Keratinocyte (primary cell): ENCODE data around the gene FADS3. TPM values are rescaled to one million over a fixed set of nuclear protein-coding genes. Genes with fewer than 3 reads are reported as not detected.

Source experiments
- DNase-seq: peaks from one replicate; pipeline ENCODE4 v3.0.0-alpha.2; 2011; ENCODE audit warnings: low read depth, missing footprints, low spot score
- FAIRE-seq: peaks from 2 replicates; lab custom pipeline; 2011; peaks lifted over from hg19 to GRCh38; lab: Jason Lieb, UNC
- H2AFZ ChIP-seq: 2 replicates; pipeline ENCODE4 v1.6.0; 2012; ENCODE audit warnings: low read length, control low read depth, inconsistent platforms; ENCODE audit not compliant: control insufficient read depth
- H3K27ac ChIP-seq: 2 replicates; pipeline ENCODE4 v1.5.1; 2011; ENCODE audit warnings: low read length; ENCODE audit not compliant: control insufficient read depth, insufficient read depth
- H3K27me3 ChIP-seq: 3 replicates; pipeline ENCODE4 v1.6.0; 2011; ENCODE audit warnings: low read length; ENCODE audit not compliant: control insufficient read depth, insufficient read depth; ENCODE audit errors: extremely low read depth
- H3K36me3 ChIP-seq, 2 experiments: 2 replicates in 1 of 2; 3 replicates in 1 of 2; pipeline ENCODE4 v1.5.1; 2011; ENCODE audit warnings: low read length in 2 of 2, mild to moderate bottlenecking in 1 of 2; ENCODE audit not compliant: control insufficient read depth in 2 of 2, insufficient read depth in 2 of 2; ENCODE audit errors: extremely low read depth in 1 of 2
- H3K4me1 ChIP-seq: 3 replicates; pipeline ENCODE4 v1.5.1; 2011; ENCODE audit warnings: low read length; ENCODE audit not compliant: control insufficient read depth, insufficient read depth; ENCODE audit errors: extremely low read depth
- H3K4me2 ChIP-seq: 3 replicates; pipeline ENCODE4 v1.6.0; 2011; ENCODE audit warnings: low read depth, low read length; ENCODE audit not compliant: control insufficient read depth, insufficient read depth; ENCODE audit errors: extremely low read depth
- H3K4me3 ChIP-seq, 3 experiments: fragments of 200-600 bp in 1 of 3; sonication (generic) in 1 of 3; 2 replicates in 2 of 3; 3 replicates in 1 of 3; pipeline ENCODE4 v1.5.1; 2011 to 2016; ENCODE audit warnings: low read length in 3 of 3, mild to moderate bottlenecking in 3 of 3, control low read depth in 2 of 3, inconsistent platforms in 1 of 3, low read depth in 1 of 3, mixed read lengths in 1 of 3, mixed run types in 1 of 3, moderate library complexity in 1 of 3; ENCODE audit not compliant: control insufficient read depth in 2 of 3, insufficient read depth in 2 of 3; ENCODE audit errors: extremely low read depth in 1 of 3
- H3K79me2 ChIP-seq: 2 replicates; pipeline ENCODE4 v1.6.0; 2012; ENCODE audit warnings: low read length; ENCODE audit not compliant: control insufficient read depth, insufficient read depth
- H3K9ac ChIP-seq: 3 replicates; pipeline ENCODE4 v1.6.0; 2011; ENCODE audit warnings: low read length; ENCODE audit not compliant: control insufficient read depth, insufficient read depth; ENCODE audit errors: extremely low read depth
- H3K9me1 ChIP-seq: 3 replicates; pipeline ENCODE4 v1.6.0; 2011; ENCODE audit warnings: low read length; ENCODE audit not compliant: control insufficient read depth, insufficient read depth; ENCODE audit errors: extremely low read depth
- H3K9me3 ChIP-seq: 2 replicates; pipeline ENCODE4 v1.5.1; 2012; ENCODE audit warnings: low read depth, low read length; ENCODE audit not compliant: control insufficient read depth
- H4K20me1 ChIP-seq: 3 replicates; pipeline ENCODE4 v1.6.0; 2011; ENCODE audit warnings: low read length; ENCODE audit not compliant: control insufficient read depth, insufficient read depth; ENCODE audit errors: extremely low read depth
- CTCF ChIP-seq, 3 experiments: IDR thresholded peaks in 1 of 3; conservative IDR thresholded peaks in 1 of 3; optimal IDR thresholded peaks in 1 of 3; 2 replicates in 2 of 3; 3 replicates in 1 of 3; pipeline versions ENCODE3 to v1.5.1; 2011; ENCODE audit warnings: low read length in 3 of 3, mild to moderate bottlenecking in 3 of 3, moderate library complexity in 2 of 3, control low read depth in 1 of 3, inconsistent platforms in 1 of 3; ENCODE audit not compliant: insufficient read depth in 2 of 3; ENCODE audit errors: extremely low read depth in 1 of 3
- EZH2 ChIP-seq: IDR thresholded peaks from one replicate; pipeline ENCODE4 v1.6.1; 2012; ENCODE audit warnings: inconsistent platforms, mild to moderate bottlenecking, low read length, moderate library complexity
- dilution Hi-C: fragments of 300-500 bp; cut with MboI; formaldehyde crosslinking; loops from one replicate; pipeline ENCODE4 v1.7.0; 2020; ENCODE audit warnings: low sequenced_read_pairs; ENCODE audit not compliant: extremely low pct_ligation_motif_present
- polyA plus RNA-seq, 5 experiments: library from polyadenylated mRNA; depleted of rRNA in 3 of 5; stranded (reverse) in 3 of 5; stranded (forward) in 1 of 5; unstranded in 1 of 5; fragments of >200 nt; gene quantifications; 1 replicate in 1 of 5; 2 replicates in 3 of 5; 3 replicates in 1 of 5; pipeline versions ENCODE4 v1.2.1 to v1.2.3, GENCODE V29; 2011 to 2012; ENCODE audit warnings: missing spikeins in 2 of 5, low read depth in 1 of 5, low replicate concordance in 1 of 5

The FADS3 gene
- polyA plus RNA-seq, 1 donor (not counting 4 experiments of a cell fraction or from before 2014, with no cell fraction given) = 33.9 TPM

GRCh38 chr11:61838501-61838900 is 52.8 kb downstream of the FADS3 start:
- dilution Hi-C loops = no loop called here
- H3K27me3 ChIP-seq = no peaks in the 10 kb centered on the region
- H3K79me2 ChIP-seq = peaks cover 10% of the 10 kb centered on the region
- FAIRE-seq = no peak
- H3K4me3 ChIP-seq = no peak overlapping the region
- no peaks in the 10 kb centered on the region for H4K20me1 ChIP-seq
- no peak overlapping the region for H3K4me2 ChIP-seq
- no peak for DNase-seq
- no peaks in the 10 kb centered on the region for H3K9me1 ChIP-seq
- TF ChIP-seq CTCF (optimal IDR thresholded peaks at IDR 0.05 in 1 of 3, IDR thresholded peaks at IDR 0.05 in 1 of 3, conservative IDR thresholded peaks at IDR 0.05 in 1 of 3; ENCODE audit: extremely low read depth in 1 of 3, insufficient read depth in 2 of 3, low read length in 3 of 3) (no peak), EZH2 (no peak)
- H2AFZ ChIP-seq = no peak overlapping the region
- H3K36me3 ChIP-seq = peaks cover 32 to 48% of the 10 kb centered on the region in 2 experiments
- H3K4me1 ChIP-seq = peaks cover 7% of the 10 kb centered on the region
- no peak overlapping the region for H3K9ac ChIP-seq
- H3K27ac ChIP-seq = no peak overlapping the region
- no peaks in the 10 kb centered on the region for H3K9me3 ChIP-seq

GRCh38 chr11:61837411-61838005 is 53.8 kb downstream of the FADS3 start:
- peaks cover 7% of the 10 kb centered on the region for H3K4me1 ChIP-seq
- H3K9me1 ChIP-seq = no peaks in the 10 kb centered on the region
- FAIRE-seq (no peak), DNase-seq (no peak)
- no peak overlapping the region for H3K4me2 ChIP-seq
- dilution Hi-C loops = no loop called here
- no peaks in the 10 kb centered on the region for H3K9me3 ChIP-seq
- H4K20me1 ChIP-seq = peaks cover 4% of the 10 kb centered on the region
- H3K79me2 ChIP-seq = peaks cover 20% of the 10 kb centered on the region
- no peak for TF ChIP-seq EZH2
- TF ChIP-seq CTCF (optimal IDR thresholded peaks at IDR 0.05 in 1 of 3, IDR thresholded peaks at IDR 0.05 in 1 of 3, conservative IDR thresholded peaks at IDR 0.05 in 1 of 3; ENCODE audit: extremely low read depth in 1 of 3, insufficient read depth in 2 of 3, low read length in 3 of 3) = no peak
- H3K27me3 ChIP-seq = no peaks in the 10 kb centered on the region
- H3K4me3 ChIP-seq = no peak overlapping the region
- no peak overlapping the region for H3K9ac ChIP-seq
- H3K36me3 ChIP-seq = peaks cover 27 to 39% of the 10 kb centered on the region in 2 experiments
- no peak overlapping the region for H3K27ac ChIP-seq
- H2AFZ ChIP-seq = no peak overlapping the region
